ENCODE results near the gene CPAMD8.

CPAMD8 gene

GRCh38 chr19:16892436-16892835 is 134.2 kb downstream of the CPAMD8 start:
- no peak for TF ChIP-seq CTCF (IDR thresholded peaks at IDR 0.05; ENCODE audit: low read depth, low read length)
- H3K4me3 ChIP-seq (ENCODE audit: low read depth, low read length), result no peak overlapping the region
- DNase-seq (ENCODE audit: low read depth, low spot score), result no peak
- in situ Hi-C loops (cut with HindIII; ENCODE audit: low sequenced_read_pairs), result no loop called here

GRCh38 chr19:16891696-16892382 is 134.8 kb downstream of the CPAMD8 start:
- TF ChIP-seq CTCF (IDR thresholded peaks at IDR 0.05; ENCODE audit: low read depth, low read length), result no peak
- in situ Hi-C loops (cut with HindIII; ENCODE audit: low sequenced_read_pairs), result no loop called here
- DNase-seq (ENCODE audit: low read depth, low spot score), result no peak
- H3K4me3 ChIP-seq (ENCODE audit: low read depth, low read length), result no peak overlapping the region

- H3K4me3 ChIP-seq (ENCODE audit: low read depth, low read length), result no peak overlapping the region
- no peak for TF ChIP-seq CTCF (IDR thresholded peaks at IDR 0.05; ENCODE audit: low read depth, low read length)
- in situ Hi-C loops (cut with HindIII; ENCODE audit: low sequenced_read_pairs), result no loop called here
- DNase-seq (ENCODE audit: low read depth, low spot score), result no peak
These were observed 136.0 kb downstream of the CPAMD8 start for GRCh38 chr19:16890461-16891184.

- no peak for TF ChIP-seq CTCF (IDR thresholded peaks at IDR 0.05; ENCODE audit: low read depth, low read length)
- H3K4me3 ChIP-seq (ENCODE audit: low read depth, low read length), result no peak overlapping the region
- in situ Hi-C loops (cut with HindIII; ENCODE audit: low sequenced_read_pairs), result no loop called here
- no peak for DNase-seq (ENCODE audit: low read depth, low spot score)
These were observed 136.6 kb downstream of the CPAMD8 start for GRCh38 chr19:16889883-16890460.

- H3K4me3 ChIP-seq (ENCODE audit: low read depth, low read length), result no peak overlapping the region
- in situ Hi-C loops (cut with HindIII; ENCODE audit: low sequenced_read_pairs), result no loop called here
- TF ChIP-seq CTCF (IDR thresholded peaks at IDR 0.05; ENCODE audit: low read depth, low read length), result no peak
- DNase-seq (ENCODE audit: low read depth, low spot score), result no peak
These were observed 137.2 kb downstream of the CPAMD8 start for GRCh38 chr19:16889366-16889882.

- H3K4me3 ChIP-seq (ENCODE audit: low read depth, low read length), result no peak within 1 kb of the TSS
- no peak for TF ChIP-seq CTCF (IDR thresholded peaks at IDR 0.05; ENCODE audit: low read depth, low read length)
- in situ Hi-C loops (cut with HindIII; ENCODE audit: low sequenced_read_pairs), result no loop called here
- no peak for DNase-seq (ENCODE audit: low read depth, low spot score)
These were observed 137.8 kb downstream of the CPAMD8 start, which contains the start of gene F2RL3 for GRCh38 chr19:16888629-16889365. Gene F2RL3, plus strand, starts transcription at chr19:16888999. Its CDS starts 191 bp downstream, at chr19:16889190.

All from astrocyte of the spinal cord (primary cell).